GM12878 (cell line): ENCODE measurements around the gene NOS3. TPM values are rescaled to one million over a fixed set of nuclear protein-coding genes. Genes with fewer than 3 reads are reported as not detected.
A peak's percentile ranks its signal among the peaks of the same experiment; 100 is the strongest.

Source experiments
- ATAC-seq: fragments of 200-7000 bp; cut with Tn5 transposase; 3 replicates; pipeline ENCODE4 v1.9.1; 2020; ENCODE audit warnings: mild to moderate bottlenecking, moderate library complexity
- BruUV-seq: library from RNA; stranded (reverse); fragments of 400-500 nt; replicated peaks from 2 replicates; lab custom pipeline; 2021; lab: Mats Ljungman, UMichigan
- CTCF ChIA-PET: fragments of 300-600 bp; sonication (Branson Sonifier 250); formaldehyde crosslinking; extraction: SDS; loops from one replicate; lab custom pipeline; 2021; ENCODE audit warnings: inconsistent platforms; lab: Yijun Ruan, JAX
- POLR2A ChIA-PET: fragments of 350-600 bp; formaldehyde crosslinking; extraction: SDS; loops from one replicate; lab custom pipeline; 2021; ENCODE audit warnings: inconsistent platforms; lab: Charles Lee
- RAD21 ChIA-PET: fragments of 300-600 bp; sonication (Branson Sonifier 250); formaldehyde crosslinking; loops from one replicate; lab custom pipeline; 2023; ENCODE audit warnings: antibody characterized with exemption; ENCODE audit not compliant: unreplicated experiment; lab: Charles Lee
- SMC1A ChIA-PET: fragments of 300-600 bp; sonication (Branson Sonifier 250); formaldehyde crosslinking; loops from one replicate; lab custom pipeline; 2023; ENCODE audit not compliant: unreplicated experiment, uncharacterized antibody; lab: Charles Lee
- DNase-seq: peaks from one replicate; pipeline ENCODE4 v3.0.0-alpha.2; 2011; ENCODE audit warnings: low read depth, low spot score
- FAIRE-seq: peaks from 3 replicates; lab custom pipeline; 2011; peaks lifted over from hg19 to GRCh38; lab: Jason Lieb, UNC
- H2AFZ ChIP-seq: 2 replicates; pipeline ENCODE4 v1.6.0; 2011; ENCODE audit warnings: low read depth, low read length, control low read depth; ENCODE audit not compliant: control insufficient read depth
- H3K27ac ChIP-seq: 2 replicates; pipeline ENCODE4 v1.5.1; 2011; ENCODE audit warnings: control low read depth; ENCODE audit not compliant: control insufficient read depth, insufficient read depth
- H3K27me3 ChIP-seq, 2 experiments: replicated peaks in 1 of 2; 2 replicates each; pipeline versions ENCODE4 v1.6.0 to v1.6.1; 2011; ENCODE audit warnings: low read length in 1 of 2; ENCODE audit not compliant: control insufficient read depth in 2 of 2, insufficient read depth in 2 of 2
- H3K36me3 ChIP-seq, 2 experiments: 2 replicates each; pipeline ENCODE4 v1.5.1; 2011; ENCODE audit warnings: low read length in 1 of 2; ENCODE audit not compliant: control insufficient read depth in 2 of 2, insufficient read depth in 2 of 2
- H3K4me1 ChIP-seq: 2 replicates; pipeline ENCODE4 v1.6.1; 2011; ENCODE audit warnings: mild to moderate bottlenecking, low read length, moderate library complexity, mixed read lengths; ENCODE audit not compliant: control insufficient read depth, insufficient read depth
- H3K4me2 ChIP-seq: 2 replicates; pipeline ENCODE4 v1.6.0; 2011; ENCODE audit warnings: control low read depth; ENCODE audit not compliant: control insufficient read depth, insufficient read depth
- H3K4me3 ChIP-seq: fragments of 200-600 bp; sonication (generic); 2 replicates; pipeline ENCODE4 v1.5.1; 2016
- H3K79me2 ChIP-seq: 2 replicates; pipeline ENCODE4 v1.6.0; 2011; ENCODE audit warnings: low read length; ENCODE audit not compliant: control insufficient read depth, insufficient read depth
- H3K9ac ChIP-seq: 2 replicates; pipeline ENCODE4 v1.8.0; 2011; ENCODE audit warnings: low read length, control low read depth, mixed read lengths; ENCODE audit not compliant: control insufficient read depth, insufficient read depth
- H3K9me3 ChIP-seq: replicated peaks from 3 replicates; pipeline ENCODE4 v1.5.1; 2011; ENCODE audit warnings: mild to moderate bottlenecking, low read length; ENCODE audit not compliant: control insufficient read depth, insufficient read depth
- H4K20me1 ChIP-seq: 2 replicates; pipeline ENCODE4 v1.6.0; 2011; ENCODE audit not compliant: control insufficient read depth, insufficient read depth
- PAX5 ChIP-seq: IDR thresholded peaks from 2 replicates; pipeline ENCODE4 v1.6.1; 2011; ENCODE audit warnings: low read depth, low read length, borderline replicate concordance
- WGBS: methylation state at CpG from one replicate; pipeline ENCODE4 v1.1.6; 2016; ENCODE audit warnings: low lambda C conversion rate; ENCODE audit not compliant: insufficient replicate concordance, insufficient coverage; ENCODE audit errors: missing lambda C conversion rate; 5-methylcytosine and 5-hydroxymethylcytosine counted together
- in situ Hi-C: fragments of 300-500 bp; cut with MboI; formaldehyde crosslinking; loops from 9 replicates; pipeline ENCODE4 v1.14.3; 2018; ENCODE audit warnings: mixed read lengths
- intact Hi-C: fragments of 100-400 bp; cut with micrococcal nuclease; formaldehyde crosslinking; loops from one replicate; pipeline ENCODE4 v1.14.2; 2022; ENCODE audit not compliant: unreplicated experiment
- polyA plus RNA-seq, 11 experiments: library from polyadenylated mRNA; depleted of rRNA in 4 of 11; unstranded in 6 of 11; stranded (reverse) in 5 of 11; fragments of >200 nt; fragmentation: Nextera tagmentation in 4 of 11; fragmentation: Illumina TruSeq in 1 of 11; extraction: Ambion mirVana in 4 of 11; extraction: Trizol in 1 of 11; gene quantifications; 1 replicate in 1 of 11; 2 replicates in 10 of 11; pipeline versions ENCODE4 v1.2.1 to v1.2.3, GENCODE V29; 2011 to 2016; ENCODE audit warnings: inconsistent platforms in 2 of 11, missing spikeins in 2 of 11, low read depth in 1 of 11
- total RNA-seq, 4 experiments: library from RNA; depleted of rRNA in 3 of 4; stranded (reverse); fragments of >200 nt in 3 of 4; fragmentation: Illumina TruSeq in 1 of 4; extraction: Trizol in 1 of 4; gene quantifications; 2 replicates each; pipeline versions ENCODE4 v1.2.1 to v1.2.3, GENCODE V29; 2013 to 2021
- TF ChIP-seq, protein P1 (sequence below): IDR thresholded peaks from 2 replicates; pipeline ENCODE4 v1.6.1; 2012; ENCODE audit warnings: mild to moderate bottlenecking, low read depth, low read length

NOS3 gene
- total and polyA plus RNA-seq, 10 of the 15 experiments (the other 5 are each of a cell fraction or from before 2014, with no cell fraction given) = 0.06 to 0.92 (median 0.30) TPM; not detected in 3

DNA sequence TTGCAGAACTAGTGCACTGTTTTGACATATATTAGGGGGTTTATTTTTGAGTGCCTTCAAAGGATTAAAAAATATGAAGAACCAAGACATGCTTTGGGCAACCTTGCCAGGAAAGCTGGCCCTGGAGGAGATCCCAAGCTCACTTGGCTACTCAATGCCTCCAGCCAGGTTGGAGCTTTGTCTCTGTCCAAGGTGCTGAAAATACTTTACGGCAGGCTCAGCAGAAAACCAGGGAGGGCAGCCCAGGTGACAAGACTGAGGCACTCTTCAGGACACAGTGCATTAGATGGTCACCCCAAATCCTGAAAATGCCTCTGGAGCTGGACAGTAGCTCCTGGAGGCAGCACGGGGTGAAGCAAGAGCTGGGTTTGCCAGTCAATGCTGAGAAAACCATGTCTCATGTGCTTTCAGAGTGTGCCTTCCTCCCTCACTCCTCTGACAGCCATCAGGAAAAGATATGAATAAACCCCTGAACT lies 6.9 kb upstream of the NOS3 start:
- in situ Hi-C loops = no loop called here
- Histone ChIP-seq H3K27me3 (peaks cover 5% of the 10 kb centered on the region in 2 experiments), H4K20me1 (no peaks in the 10 kb centered on the region), H3K4me2 (no peak overlapping the region), H3K9ac (no peak overlapping the region), H2AFZ (no peak overlapping the region), H3K79me2 (no peaks in the 10 kb centered on the region), H3K27ac (no peak overlapping the region), H3K9me3 (no peaks in the 10 kb centered on the region), H3K4me3 (no peak overlapping the region), H3K36me3 (no peaks in the 10 kb centered on the region), H3K4me1 (no peaks in the 10 kb centered on the region; the same call in 1 of the 2 replicates)
- no peak for DNase-seq
- ChIA-PET CTCF (interaction anchor here (0.8 to 4.2 kb wide), 14 partner anchors 9 to 261 kb away, joined by 3 to 34 read pairs (median 6); no protein-coding TSS in a partner anchor), SMC1A (interaction anchor here (0.9 to 1.8 kb wide), 5 partner anchors 11 to 205 kb away, joined by 3 to 5 read pairs (median 4); no protein-coding TSS in a partner anchor), RAD21 (interaction anchor here (1.0 to 1.9 kb wide), 4 partner anchors 9 to 205 kb away, joined by 3 to 4 read pairs (median 4); no protein-coding TSS in a partner anchor), POLR2A (no interaction called here)
- TF ChIP-seq PAX5 = no peak
- TF ChIP-seq, protein P1, sequence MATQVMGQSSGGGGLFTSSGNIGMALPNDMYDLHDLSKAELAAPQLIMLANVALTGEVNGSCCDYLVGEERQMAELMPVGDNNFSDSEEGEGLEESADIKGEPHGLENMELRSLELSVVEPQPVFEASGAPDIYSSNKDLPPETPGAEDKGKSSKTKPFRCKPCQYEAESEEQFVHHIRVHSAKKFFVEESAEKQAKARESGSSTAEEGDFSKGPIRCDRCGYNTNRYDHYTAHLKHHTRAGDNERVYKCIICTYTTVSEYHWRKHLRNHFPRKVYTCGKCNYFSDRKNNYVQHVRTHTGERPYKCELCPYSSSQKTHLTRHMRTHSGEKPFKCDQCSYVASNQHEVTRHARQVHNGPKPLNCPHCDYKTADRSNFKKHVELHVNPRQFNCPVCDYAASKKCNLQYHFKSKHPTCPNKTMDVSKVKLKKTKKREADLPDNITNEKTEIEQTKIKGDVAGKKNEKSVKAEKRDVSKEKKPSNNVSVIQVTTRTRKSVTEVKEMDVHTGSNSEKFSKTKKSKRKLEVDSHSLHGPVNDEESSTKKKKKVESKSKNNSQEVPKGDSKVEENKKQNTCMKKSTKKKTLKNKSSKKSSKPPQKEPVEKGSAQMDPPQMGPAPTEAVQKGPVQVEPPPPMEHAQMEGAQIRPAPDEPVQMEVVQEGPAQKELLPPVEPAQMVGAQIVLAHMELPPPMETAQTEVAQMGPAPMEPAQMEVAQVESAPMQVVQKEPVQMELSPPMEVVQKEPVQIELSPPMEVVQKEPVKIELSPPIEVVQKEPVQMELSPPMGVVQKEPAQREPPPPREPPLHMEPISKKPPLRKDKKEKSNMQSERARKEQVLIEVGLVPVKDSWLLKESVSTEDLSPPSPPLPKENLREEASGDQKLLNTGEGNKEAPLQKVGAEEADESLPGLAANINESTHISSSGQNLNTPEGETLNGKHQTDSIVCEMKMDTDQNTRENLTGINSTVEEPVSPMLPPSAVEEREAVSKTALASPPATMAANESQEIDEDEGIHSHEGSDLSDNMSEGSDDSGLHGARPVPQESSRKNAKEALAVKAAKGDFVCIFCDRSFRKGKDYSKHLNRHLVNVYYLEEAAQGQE = peak; percentile 96
- BruUV-seq = no TSS peak
- ATAC-seq = no peak
- intact Hi-C loops = loop anchor here (2.0 to 5.0 kb wide), 2 partner anchors 21 to 537 kb away; no protein-coding TSS in a partner anchor
- 4% methylated on average over 2 of the region's 2 CpGs for WGBS
- no peak for FAIRE-seq
